Activated T-cell treated with anti-CD3 and anti-CD28 coated beads for 48 hours (primary cell): Measurements from ENCODE around the gene ACBD4.

Experiments
- DNase-seq: peaks from one replicate; pipeline ENCODE4 v3.0.0-alpha.2; 2020; ENCODE audit warnings: low read depth

The ACBD4 gene

DNA sequence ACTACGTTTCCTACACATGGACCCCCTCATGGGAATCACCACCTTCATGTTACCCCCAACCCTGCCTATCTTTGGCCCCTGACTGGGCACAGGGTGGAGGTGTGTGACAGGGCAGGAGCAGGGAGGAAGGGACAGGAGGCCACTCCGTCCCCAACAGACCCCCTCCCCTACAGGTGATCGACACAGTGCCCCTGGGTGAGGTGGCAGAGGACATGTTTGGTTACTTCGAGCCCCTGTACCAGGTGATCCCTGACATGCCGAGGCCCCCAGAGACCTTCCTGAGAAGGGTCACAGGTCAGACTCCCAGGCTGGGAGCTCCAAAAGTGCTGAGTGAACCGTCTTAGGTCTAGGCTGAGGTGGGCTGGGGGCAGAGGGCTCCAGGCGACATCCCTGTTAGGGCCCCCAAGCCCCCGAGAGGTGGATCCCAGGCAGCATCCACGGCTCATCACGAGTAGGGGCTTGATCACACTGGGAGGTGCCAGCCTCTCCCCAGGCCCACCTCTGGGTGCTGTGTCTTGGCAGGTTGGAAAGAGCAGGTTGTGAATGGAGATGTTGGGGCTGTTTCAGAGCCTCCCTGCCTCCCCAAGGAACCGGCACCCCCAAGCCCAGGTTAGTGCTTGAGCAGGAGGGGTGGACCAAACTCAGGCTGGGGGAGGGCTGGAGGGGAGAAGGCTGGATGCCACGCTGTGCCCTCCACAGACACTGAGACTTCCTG, 1.5 kb downstream of the ACBD4 start:
- no peak for DNase-seq

- DNase-seq, result no peak
Observed at GRCh38 chr17:45137561-45138305, 2.2 kb downstream of the ACBD4 start.

- DNase-seq, result no peak
Observed at GRCh38 chr17:45138911-45139532, 3.5 kb downstream of the ACBD4 start.

GRCh38 chr17:45139533-45139920, 4.0 kb downstream of the ACBD4 start:
- DNase-seq, result no peak

GRCh38 chr17:45143094-45143670, 7.7 kb downstream of the ACBD4 start:
- DNase-seq, result no peak

GRCh38 chr17:45143767-45144198, 8.3 kb downstream of the ACBD4 start:
- no peak for DNase-seq

DNA sequence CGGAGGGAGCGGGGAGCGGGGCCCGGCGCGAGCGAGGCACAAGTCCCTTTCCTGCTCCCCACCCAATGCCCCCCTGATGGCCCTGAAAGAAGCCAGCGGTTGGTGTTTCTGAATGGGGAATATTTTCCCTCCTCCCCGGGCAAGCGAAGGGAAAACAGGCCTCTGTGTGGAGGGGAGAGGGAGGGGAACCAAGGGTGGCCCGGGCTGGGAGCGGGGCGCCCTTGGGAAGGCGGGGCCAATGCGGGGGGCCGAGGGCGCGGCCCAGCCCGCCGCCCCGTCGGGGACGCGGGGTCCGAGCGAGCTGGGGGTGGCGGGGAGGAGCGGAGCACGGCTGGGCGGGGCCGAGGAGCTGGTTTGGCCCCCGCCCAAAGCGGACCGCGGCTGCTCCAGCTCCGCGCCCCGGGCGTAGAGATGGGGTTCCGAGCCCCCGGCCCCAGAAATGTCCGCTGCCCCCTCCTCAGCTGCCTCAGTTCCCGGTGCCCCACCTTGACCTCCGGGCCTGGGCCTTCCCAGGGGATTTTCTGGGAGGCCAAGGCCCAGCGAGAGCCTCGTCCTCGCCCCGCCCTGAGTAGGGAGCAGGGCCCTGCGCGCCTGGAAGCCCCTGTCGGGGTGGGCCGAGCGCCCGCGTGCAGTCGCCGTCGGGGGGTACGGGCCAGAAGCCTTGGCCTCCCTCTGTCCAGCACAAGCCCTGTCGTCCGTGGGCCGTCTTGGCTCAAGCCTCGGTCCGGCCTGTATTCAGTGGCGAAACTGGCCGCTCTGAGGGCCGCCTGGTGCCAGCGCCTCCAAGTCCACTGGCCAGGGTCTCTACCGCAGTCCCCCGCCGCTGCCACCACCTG, 8.9 kb downstream of the ACBD4 start:
- DNase-seq, result no peak

DNA sequence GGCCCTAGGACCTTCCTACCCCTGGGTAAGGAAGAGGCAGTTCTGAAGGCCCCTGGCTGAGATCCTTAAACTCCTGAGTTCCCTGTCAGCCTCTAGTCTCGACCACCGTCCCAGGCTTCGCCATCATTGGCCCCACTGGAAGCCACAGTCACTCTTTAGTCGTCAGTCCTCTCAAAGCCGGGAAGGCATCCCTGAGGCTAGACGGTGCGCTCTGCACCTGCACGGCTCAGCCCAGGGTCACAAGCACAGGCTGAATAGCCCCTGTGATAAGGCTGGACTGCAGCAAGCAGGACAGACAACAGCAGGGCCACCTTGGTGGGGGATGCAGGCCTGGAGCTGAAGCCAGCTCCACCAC, 9.5 kb downstream of the ACBD4 start:
- DNase-seq, result no peak

- no peak for DNase-seq
Observed at GRCh38 chr17:45146166-45146565, 10.7 kb downstream of the ACBD4 start.

DNA sequence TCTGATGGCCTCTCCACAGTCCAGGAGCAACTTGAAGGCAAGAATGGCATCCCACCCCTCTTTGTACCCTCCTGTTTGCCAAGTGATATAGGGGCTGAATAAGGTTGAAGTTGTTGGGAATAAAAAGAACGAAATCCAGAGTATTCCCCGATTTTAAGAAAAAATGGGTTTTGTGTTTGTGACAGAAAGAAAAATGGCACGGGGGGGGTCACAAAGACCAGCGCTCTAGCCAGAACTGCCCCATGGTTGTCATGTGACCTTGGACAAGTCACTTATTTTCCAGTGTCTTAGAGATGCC, 11.1 kb downstream of the ACBD4 start:
- no peak for DNase-seq

- no peak for DNase-seq
Observed at GRCh38 chr17:45146890-45147580, 11.5 kb downstream of the ACBD4 start.

- peak; percentile 79 for DNase-seq
Observed at GRCh38 chr17:45147581-45148182, 12.2 kb downstream of the ACBD4 start.

DNA sequence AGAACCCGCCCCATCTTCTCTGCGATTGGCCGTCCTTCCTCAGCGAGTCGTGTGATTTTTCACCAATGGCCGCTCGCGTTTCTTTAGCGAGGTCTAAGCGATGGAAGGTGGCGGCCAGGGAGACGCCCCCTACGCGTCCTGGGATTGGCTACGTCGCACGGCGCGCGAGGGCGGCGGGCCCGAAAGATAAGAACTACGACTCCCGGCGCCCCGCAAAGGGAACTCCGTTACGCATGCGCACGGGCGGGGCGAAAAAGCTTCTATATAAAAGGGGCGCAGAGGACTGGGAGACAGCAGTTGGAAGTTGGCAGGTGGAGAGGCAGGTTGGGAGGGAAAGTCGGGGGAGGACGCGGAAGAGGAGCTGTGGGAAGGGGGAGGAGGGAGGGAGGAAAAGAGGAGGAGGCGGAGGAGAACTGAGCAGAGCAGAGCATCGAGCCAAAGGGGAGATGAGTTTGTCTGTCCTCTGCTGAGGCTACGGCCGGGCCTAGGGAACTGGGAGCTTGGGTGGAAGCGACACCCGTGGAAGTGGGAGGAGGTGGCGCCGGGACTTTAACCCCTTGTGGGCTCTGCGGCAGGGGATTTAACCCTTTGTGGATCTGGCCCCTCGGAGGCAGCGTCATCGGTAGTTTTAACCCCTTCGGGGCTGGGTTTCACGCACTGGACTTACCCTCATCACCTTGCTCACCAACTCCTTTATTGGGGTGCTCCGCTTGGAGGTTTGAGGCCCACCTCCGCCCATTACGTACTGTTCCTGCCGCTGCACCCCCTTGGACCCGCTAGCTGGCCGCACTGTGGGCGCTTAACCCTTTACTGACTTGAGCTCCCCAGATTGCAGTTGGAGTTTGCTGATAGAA, 12.9 kb downstream of the ACBD4 start, which contains the start of gene HEXIM1:
HEXIM1 (plus strand) TSS at position 293 of the 854 bp plus-strand sequence. CDS start 716 bp downstream, outside the sequence.
- peak; percentile 98 for DNase-seq

GRCh38 chr17:45149037-45149668, 13.7 kb downstream of the ACBD4 start:
- DNase-seq, result peak; percentile 71

DNA sequence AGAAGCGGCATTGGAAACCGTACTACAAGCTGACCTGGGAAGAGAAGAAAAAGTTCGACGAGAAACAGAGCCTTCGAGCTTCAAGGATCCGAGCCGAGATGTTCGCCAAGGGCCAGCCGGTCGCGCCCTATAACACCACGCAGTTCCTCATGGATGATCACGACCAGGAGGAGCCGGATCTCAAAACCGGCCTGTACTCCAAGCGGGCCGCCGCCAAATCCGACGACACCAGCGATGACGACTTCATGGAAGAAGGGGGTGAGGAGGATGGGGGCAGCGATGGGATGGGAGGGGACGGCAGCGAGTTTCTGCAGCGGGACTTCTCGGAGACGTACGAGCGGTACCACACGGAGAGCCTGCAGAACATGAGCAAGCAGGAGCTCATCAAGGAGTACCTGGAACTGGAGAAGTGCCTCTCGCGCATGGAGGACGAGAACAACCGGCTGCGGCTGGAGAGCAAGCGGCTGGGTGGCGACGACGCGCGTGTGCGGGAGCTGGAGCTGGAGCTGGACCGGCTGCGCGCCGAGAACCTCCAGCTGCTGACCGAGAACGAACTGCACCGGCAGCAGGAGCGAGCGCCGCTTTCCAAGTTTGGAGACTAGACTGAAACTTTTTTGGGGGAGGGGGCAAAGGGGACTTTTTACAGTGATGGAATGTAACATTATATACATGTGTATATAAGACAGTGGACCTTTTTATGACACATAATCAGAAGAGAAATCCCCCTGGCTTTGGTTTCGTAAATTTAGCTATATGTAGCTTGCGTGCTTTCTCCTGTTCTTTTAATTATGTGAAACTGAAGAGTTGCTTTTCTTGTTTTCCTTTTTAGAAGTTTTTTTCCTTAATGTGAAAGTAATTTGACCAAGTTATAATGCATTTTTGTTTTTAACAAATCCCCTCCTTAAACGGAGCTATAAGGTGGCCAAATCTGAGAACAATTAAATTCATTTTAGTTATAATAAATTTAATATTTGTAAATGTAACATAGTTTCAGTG, 14.5 kb downstream of the ACBD4 start:
- peak; percentile 36 for DNase-seq

DNA sequence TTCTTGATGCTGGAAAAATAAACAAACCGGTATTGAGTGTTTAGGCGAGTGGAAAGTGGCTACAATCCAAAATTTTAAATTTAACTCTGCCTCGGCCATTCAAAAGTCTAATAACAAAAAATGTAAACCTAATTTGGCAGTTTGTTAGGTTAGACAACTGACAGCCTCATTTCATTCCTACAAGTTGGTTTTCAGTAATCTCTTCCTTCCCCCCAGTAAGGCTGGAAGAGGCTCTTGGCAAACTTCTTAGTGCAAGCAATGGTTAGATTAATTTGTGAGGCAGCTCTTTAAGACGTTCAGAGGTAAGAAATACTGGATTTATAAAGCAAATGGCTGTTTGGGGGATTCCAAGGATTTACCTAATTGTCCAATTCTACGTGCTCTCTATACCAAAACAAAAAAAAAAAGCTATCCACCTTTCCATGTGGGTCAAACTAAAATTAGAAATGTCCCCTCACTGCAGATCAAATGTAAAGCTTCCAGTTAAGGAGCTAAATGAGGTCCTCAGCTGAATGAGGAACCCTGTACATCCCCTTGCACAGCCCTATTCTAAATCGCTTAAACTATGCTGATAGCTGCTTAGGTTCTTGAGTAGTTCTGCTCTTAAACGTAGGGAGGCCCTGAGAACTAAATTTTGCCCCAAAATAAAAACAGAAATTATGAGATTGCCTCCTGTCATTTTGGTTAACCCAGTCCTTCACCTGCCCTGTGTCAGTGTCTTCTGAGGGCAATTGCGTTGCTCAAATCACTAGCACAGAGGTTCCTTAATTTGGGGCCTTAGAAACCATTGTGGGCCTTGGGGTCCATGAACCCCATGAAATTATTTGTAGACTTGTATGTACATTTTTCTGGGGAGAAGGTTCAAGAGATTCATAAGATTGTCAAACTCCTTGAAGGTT, 15.7 kb downstream of the ACBD4 start:
- DNase-seq, result no peak

DNA sequence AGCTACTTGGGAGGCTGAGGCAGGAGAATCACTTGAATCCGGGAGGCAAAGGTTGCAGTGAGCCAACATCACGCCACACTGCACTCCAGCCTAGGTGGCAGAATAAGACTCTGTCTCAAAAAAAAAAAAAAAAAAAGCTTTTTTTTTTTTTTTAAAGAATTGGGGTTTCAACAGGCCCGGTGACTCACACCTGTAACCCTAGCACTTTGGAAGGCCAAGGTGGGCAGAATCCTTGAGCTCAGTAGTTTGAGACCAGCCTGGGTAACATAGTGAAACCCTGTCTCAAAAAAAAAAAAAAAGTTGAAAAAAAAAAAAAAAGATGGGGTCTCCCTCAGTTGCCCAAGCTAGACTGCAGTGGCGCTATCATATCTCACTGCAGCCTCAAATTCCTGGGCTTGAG, 19.5 kb downstream of the ACBD4 start:
- DNase-seq, result no peak
